SK-N-MC (cell line): ENCODE measurements around the gene AFAP1.

Source experiments
- DNase-seq: peaks from one replicate; pipeline ENCODE4 v3.0.0-alpha.2; 2011; ENCODE audit warnings: low read depth, low spot score
- H3K27ac ChIP-seq: fragments of 200-600 bp; sonication (generic); 2 replicates; pipeline ENCODE4 v1.5.1; 2016; ENCODE audit warnings: mixed run types
- H3K36me3 ChIP-seq: fragments of 200-600 bp; sonication (generic); 2 replicates; pipeline ENCODE4 v1.6.1; 2017; ENCODE audit warnings: antibody characterized with exemption, low read length, mixed read lengths; ENCODE audit not compliant: insufficient read depth
- H3K4me3 ChIP-seq: fragments of 200-600 bp; sonication (generic); 2 replicates; pipeline ENCODE4 v1.5.1; 2016
- H3K9ac ChIP-seq: fragments of 200-600 bp; sonication (generic); 2 replicates; pipeline ENCODE4 v1.8.0; 2017; ENCODE audit warnings: mixed run types, mixed read lengths; ENCODE audit not compliant: insufficient read length
- H3K9me3 ChIP-seq: fragments of 200-600 bp; sonication (generic); 2 replicates; pipeline ENCODE4 v1.6.1; 2017; ENCODE audit warnings: low read depth, mild to moderate bottlenecking, antibody characterized with exemption, low read length, moderate library complexity, mixed read lengths
- EZH2 ChIP-seq: fragments of 200-600 bp; sonication (generic); IDR thresholded peaks from one replicate; pipeline ENCODE4 v1.6.1; 2017; ENCODE audit warnings: antibody characterized with exemption
- FOXP2 ChIP-seq: optimal IDR thresholded peaks from 2 replicates; pipeline ENCODE3; 2011; ENCODE audit warnings: mild to moderate bottlenecking, moderate library complexity; ENCODE audit not compliant: insufficient read depth; ENCODE audit errors: extremely low read length, control extremely low read depth
- POLR2AphosphoS5 ChIP-seq: IDR thresholded peaks from 2 replicates; pipeline ENCODE4 v1.6.1; 2012; ENCODE audit warnings: mild to moderate bottlenecking, low read depth, low read length, borderline replicate concordance

The AFAP1 gene

DNA sequence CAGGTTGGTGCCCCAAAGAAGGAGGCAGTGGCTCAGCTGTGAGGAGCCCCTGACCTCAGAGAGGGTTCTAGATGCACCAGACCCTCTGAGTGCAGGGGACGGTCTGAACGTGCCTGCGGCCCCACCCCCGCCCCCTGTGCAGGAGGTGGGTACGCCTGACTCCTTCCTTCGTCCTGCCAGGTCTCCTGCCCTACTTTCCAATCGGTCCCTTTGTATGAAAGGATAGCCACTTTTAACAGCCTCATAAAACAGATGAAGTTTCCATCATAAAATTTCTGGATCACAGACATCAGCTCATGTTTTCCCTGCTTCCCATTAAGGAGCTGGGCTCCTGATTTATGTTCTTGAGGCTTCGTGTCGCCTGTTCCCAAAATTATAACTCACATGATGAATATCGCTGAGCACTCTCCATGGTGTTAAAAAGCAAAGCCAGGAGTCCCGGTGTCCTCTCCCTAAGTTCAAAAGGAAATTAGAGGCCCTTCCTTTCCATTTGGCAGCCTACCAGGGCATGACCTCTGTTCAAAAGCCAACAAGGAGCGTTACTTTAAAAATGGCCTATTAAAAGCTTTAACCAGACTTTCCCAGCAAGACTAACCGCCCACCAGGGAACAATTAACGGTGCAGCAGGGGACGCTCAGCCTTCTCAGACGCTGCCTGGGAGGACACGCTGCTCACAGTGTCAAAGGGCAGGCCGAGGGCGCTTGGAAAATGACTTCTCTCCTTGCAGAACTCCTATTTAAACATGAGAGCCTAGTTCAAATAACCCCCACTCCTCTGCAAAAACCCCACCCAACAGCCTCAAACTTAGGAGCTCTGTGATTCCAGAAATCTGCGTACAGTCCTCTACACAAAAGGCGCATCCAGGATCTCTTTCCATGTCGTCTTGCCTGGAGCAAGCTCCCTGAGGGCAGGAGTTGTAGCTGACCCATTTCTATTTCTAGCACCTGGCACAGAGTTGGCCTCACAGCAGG is 181.9 kb downstream of the AFAP1 start:
- no peak overlapping the region for H3K4me3 ChIP-seq
- no peaks in the 10 kb centered on the region for H3K9me3 ChIP-seq
- TF ChIP-seq POLR2AphosphoS5 (no peak), EZH2 (no peak), FOXP2 (no peak)
- DNase-seq: no peak
- no peak overlapping the region for H3K27ac ChIP-seq
- no peaks in the 10 kb centered on the region for H3K36me3 ChIP-seq
- no peak overlapping the region for H3K9ac ChIP-seq

DNA sequence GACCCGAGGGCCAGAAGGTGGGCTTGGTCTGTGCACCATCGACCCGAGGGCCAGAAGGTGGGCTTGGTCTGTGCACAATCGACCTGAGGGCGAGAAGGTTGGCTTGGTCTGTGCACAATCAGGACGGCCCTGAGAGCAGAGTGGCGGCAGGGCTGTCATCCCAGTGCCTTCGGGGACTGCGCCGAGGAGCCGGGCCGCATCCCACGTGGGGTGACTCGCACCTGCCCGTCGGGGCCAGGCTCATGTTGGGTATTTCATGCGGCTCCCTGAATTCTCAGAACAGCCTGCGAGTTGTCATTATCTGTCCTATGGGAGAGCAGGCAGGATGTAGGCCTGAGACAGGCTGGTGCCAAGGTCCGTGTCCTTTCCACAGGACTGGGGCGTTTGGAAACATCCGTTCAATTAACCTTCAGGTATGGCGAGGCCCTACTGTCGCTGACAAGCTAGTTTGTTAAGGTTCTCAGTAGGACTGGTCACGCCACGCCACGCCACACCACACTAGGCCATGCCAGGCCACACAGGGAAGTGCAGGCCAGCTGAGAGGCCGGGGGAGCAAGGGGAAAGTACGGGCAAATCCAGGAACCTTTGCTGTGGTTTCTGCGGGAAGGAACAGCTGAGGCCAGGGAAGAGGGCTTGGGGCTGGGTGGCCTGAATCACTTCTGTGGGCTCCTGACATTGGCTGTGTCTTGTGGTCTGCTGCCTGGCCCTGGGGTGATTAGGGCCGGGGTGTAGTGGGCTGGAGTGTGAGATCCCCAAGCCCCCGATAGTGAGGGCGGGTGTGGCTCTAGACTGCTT is 182.9 kb downstream of the AFAP1 start:
- Histone ChIP-seq H3K27ac (no peak overlapping the region), H3K9me3 (no peaks in the 10 kb centered on the region), H3K36me3 (no peaks in the 10 kb centered on the region), H3K4me3 (no peak overlapping the region), H3K9ac (no peak overlapping the region)
- TF ChIP-seq POLR2AphosphoS5 (no peak), FOXP2 (no peak), EZH2 (no peak)
- no peak for DNase-seq

GRCh38 chr4:7756071-7756470 is 183.6 kb downstream of the AFAP1 start:
- Histone ChIP-seq H3K4me3 (no peak overlapping the region), H3K27ac (no peak overlapping the region), H3K9me3 (no peaks in the 10 kb centered on the region), H3K36me3 (no peaks in the 10 kb centered on the region), H3K9ac (no peak overlapping the region)
- no peak for TF ChIP-seq FOXP2
- TF ChIP-seq POLR2AphosphoS5: no peak
- TF ChIP-seq EZH2: no peak
- no peak for DNase-seq

- TF ChIP-seq FOXP2: no peak
- TF ChIP-seq EZH2: no peak
- no peak for TF ChIP-seq POLR2AphosphoS5
- H3K4me3 ChIP-seq: no peak overlapping the region
- H3K9ac ChIP-seq: no peak overlapping the region
- no peak overlapping the region for H3K27ac ChIP-seq
- no peak for DNase-seq
- H3K9me3 ChIP-seq: no peaks in the 10 kb centered on the region
- no peaks in the 10 kb centered on the region for H3K36me3 ChIP-seq
These were observed 184.1 kb downstream of the AFAP1 start for GRCh38 chr4:7755561-7755960.

GRCh38 chr4:7754565-7755262 is 184.9 kb downstream of the AFAP1 start:
- Histone ChIP-seq H3K9ac (no peak overlapping the region), H3K9me3 (no peaks in the 10 kb centered on the region), H3K27ac (no peak overlapping the region), H3K4me3 (no peak overlapping the region), H3K36me3 (no peaks in the 10 kb centered on the region)
- TF ChIP-seq EZH2 (no peak), POLR2AphosphoS5 (no peak), FOXP2 (no peak)
- no peak for DNase-seq

GRCh38 chr4:7753931-7754465 is 185.7 kb downstream of the AFAP1 start:
- Histone ChIP-seq H3K4me3 (no peak overlapping the region), H3K9me3 (no peaks in the 10 kb centered on the region), H3K36me3 (no peaks in the 10 kb centered on the region), H3K9ac (no peak overlapping the region), H3K27ac (no peak overlapping the region)
- no peak for DNase-seq
- TF ChIP-seq FOXP2 (no peak), EZH2 (no peak), POLR2AphosphoS5 (no peak)

DNA sequence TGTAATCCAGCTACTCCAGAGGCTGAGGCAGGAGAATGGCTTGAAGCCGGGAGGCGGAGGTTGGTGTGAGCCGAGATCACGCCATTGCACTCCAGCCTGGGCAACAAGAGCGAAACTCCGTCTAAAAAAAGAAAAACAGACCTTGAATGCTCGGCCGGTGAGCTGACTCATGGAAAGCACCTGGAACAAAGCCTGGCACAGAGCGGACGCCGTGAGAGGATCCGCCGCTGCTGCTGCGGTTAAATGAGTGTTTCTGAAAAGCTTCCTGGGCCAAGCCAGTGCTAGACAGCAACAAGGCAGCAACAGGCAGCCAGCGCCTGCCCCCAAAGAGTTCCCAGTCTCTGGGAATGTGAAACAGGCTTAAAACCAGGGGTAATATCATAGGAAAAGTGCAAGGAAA is 186.4 kb downstream of the AFAP1 start:
- no peak for TF ChIP-seq EZH2
- H3K27ac ChIP-seq: no peak overlapping the region
- no peaks in the 10 kb centered on the region for H3K9me3 ChIP-seq
- no peak overlapping the region for H3K4me3 ChIP-seq
- no peak overlapping the region for H3K9ac ChIP-seq
- no peaks in the 10 kb centered on the region for H3K36me3 ChIP-seq
- DNase-seq: no peak

DNA sequence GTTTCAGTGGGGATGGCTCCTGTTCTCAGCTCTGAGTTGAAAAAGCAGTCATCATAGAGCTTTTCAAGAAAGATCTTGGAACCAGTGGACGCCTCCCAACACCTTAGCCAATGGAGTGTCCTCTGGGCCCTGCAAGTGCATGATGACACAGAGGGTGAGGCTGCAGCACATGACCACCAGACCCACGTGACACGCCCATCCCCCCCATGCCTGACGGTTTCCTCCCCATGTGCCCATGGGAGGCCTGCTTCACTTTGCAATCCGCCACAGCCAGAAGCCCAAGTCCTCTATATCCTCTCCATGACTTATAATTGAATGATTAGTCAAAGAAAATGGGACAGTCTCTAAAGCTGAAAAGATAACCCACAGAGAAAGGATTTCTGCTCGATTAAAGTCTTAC is 187.0 kb downstream of the AFAP1 start:
- no peak overlapping the region for H3K9ac ChIP-seq
- H3K4me3 ChIP-seq: no peak overlapping the region
- TF ChIP-seq EZH2 (no peak), POLR2AphosphoS5 (no peak), FOXP2 (no peak)
- no peak overlapping the region for H3K27ac ChIP-seq
- H3K36me3 ChIP-seq: no peaks in the 10 kb centered on the region
- no peaks in the 10 kb centered on the region for H3K9me3 ChIP-seq
- no peak for DNase-seq
